Cardiac fibroblast (primary cell): ENCODE results near the gene DHRS11.
A peak's percentile ranks its signal among the peaks of the same experiment; 100 is the strongest.

Source experiments
- DNase-seq, 2 donors: peaks; one replicate each; pipeline versions ENCODE4 v3.0.0 to v3.0.0-alpha.2; 2010; ENCODE audit warnings: low read depth in 2 of 2
- H3K4me3 ChIP-seq, 2 donors: replicated peaks in 1 of 2; 1 replicate in 1 of 2; 2 replicates in 1 of 2; pipeline ENCODE4 v1.5.1; 2011; ENCODE audit warnings: low read depth in 2 of 2, low read length in 2 of 2, mild to moderate bottlenecking in 2 of 2, moderate library complexity in 1 of 2
- TF ChIP-seq, protein P1 (sequence below): IDR thresholded peaks from one replicate; pipeline ENCODE4 v1.5.1; 2011; ENCODE audit warnings: low read depth, mild to moderate bottlenecking, low read length, inconsistent platforms

DHRS11 gene

GRCh38 chr17:36629252-36629847 is 37.7 kb downstream of the DHRS11 start:
- no peak overlapping the region for H3K4me3 ChIP-seq
- TF ChIP-seq, protein P1, sequence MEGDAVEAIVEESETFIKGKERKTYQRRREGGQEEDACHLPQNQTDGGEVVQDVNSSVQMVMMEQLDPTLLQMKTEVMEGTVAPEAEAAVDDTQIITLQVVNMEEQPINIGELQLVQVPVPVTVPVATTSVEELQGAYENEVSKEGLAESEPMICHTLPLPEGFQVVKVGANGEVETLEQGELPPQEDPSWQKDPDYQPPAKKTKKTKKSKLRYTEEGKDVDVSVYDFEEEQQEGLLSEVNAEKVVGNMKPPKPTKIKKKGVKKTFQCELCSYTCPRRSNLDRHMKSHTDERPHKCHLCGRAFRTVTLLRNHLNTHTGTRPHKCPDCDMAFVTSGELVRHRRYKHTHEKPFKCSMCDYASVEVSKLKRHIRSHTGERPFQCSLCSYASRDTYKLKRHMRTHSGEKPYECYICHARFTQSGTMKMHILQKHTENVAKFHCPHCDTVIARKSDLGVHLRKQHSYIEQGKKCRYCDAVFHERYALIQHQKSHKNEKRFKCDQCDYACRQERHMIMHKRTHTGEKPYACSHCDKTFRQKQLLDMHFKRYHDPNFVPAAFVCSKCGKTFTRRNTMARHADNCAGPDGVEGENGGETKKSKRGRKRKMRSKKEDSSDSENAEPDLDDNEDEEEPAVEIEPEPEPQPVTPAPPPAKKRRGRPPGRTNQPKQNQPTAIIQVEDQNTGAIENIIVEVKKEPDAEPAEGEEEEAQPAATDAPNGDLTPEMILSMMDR, result peak; percentile 99

GRCh38 chr17:36629970-36630502 is 38.4 kb downstream of the DHRS11 start:
- DNase-seq, result no peak
- TF ChIP-seq, protein P1, result no peak
- H3K4me3 ChIP-seq, result no peak overlapping the region

More at GRCh38 chr17:36629252-36629847, 37.7 kb downstream of the DHRS11 start:
- DNase-seq, result peak; percentile 74 to 75

- no peak overlapping the region for H3K4me3 ChIP-seq
- DNase-seq, result no peak
- TF ChIP-seq, protein P1, result no peak
Measured at GRCh38 chr17:36631022-36631421, 39.3 kb downstream of the DHRS11 start.

GRCh38 chr17:36632916-36633771 is 41.5 kb downstream of the DHRS11 start:
- TF ChIP-seq, protein P1, result no peak
- DNase-seq, result no peak
- no peak overlapping the region for H3K4me3 ChIP-seq

DNA sequence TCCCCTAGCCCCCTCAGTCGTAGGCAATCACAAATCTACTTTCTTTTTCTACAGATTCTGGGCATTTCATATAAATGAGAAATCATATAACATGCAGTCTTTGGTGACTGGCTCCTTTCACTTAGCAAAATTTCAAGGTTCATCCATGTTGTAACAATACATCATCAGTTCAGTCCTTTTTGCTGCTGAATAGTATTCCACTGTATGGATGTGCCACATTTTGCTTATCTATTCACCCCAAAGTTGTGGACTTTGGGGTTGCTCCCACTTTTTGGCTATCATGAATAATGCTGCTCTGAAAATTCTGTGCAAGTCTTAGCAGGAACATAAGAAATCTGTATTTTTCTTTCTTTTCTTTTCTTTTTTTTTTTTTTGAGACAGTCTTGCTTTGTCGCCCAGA is 48.7 kb downstream of the DHRS11 start:
- DNase-seq, result no peak
- TF ChIP-seq, protein P1, result no peak
- H3K4me3 ChIP-seq, result no peak overlapping the region

GRCh38 chr17:36640836-36641235 is 49.2 kb downstream of the DHRS11 start:
- TF ChIP-seq, protein P1, result no peak
- no peak overlapping the region for H3K4me3 ChIP-seq
- no peak for DNase-seq
